HCT116 (cell line): ENCODE results near the gene UQCRH.
"Not testable (repeated sequence)": the region's sequence is repeated elsewhere in the genome, so short reads cannot be mapped to it uniquely, and the experiment has no call there.

Source experiments
- ATF3 ChIP-seq: IDR thresholded peaks from 2 replicates; pipeline ENCODE4 v1.6.1; 2012
- CEBPB ChIP-seq: IDR thresholded peaks from 2 replicates; pipeline ENCODE4 v1.6.1; 2012; ENCODE audit warnings: low read depth
- CTCF ChIP-seq, 3 experiments: fragments of 200-600 bp in 1 of 3; sonication (generic) in 1 of 3; IDR thresholded peaks in 2 of 3; conservative IDR thresholded peaks in 1 of 3; 2 replicates each; pipeline ENCODE4 v1.5.1; 2012 to 2017; ENCODE audit warnings: low read depth in 2 of 3, low read length in 2 of 3, antibody characterized with exemption in 1 of 3, borderline replicate concordance in 1 of 3, control low read depth in 1 of 3, mild to moderate bottlenecking in 1 of 3, mixed read lengths in 1 of 3, mixed run types in 1 of 3, moderate library complexity in 1 of 3; ENCODE audit not compliant: insufficient read depth in 1 of 3
- EZH2 ChIP-seq: fragments of 200-600 bp; sonication (generic); IDR thresholded peaks from 2 replicates; pipeline ENCODE4 v1.6.1; 2017; ENCODE audit warnings: antibody characterized with exemption, mixed run types
- EZH2phosphoT487 ChIP-seq: fragments of 200-600 bp; IDR thresholded peaks from 2 replicates; pipeline ENCODE4 v1.6.1; 2018; ENCODE audit warnings: antibody characterized with exemption, borderline replicate concordance
- JUND ChIP-seq: IDR thresholded peaks from 2 replicates; pipeline ENCODE4 v1.6.1; 2012
- MAX ChIP-seq: IDR thresholded peaks from 2 replicates; pipeline ENCODE4 v1.6.1; 2012
- POLR2A ChIP-seq: IDR thresholded peaks from 2 replicates; pipeline ENCODE4 v1.7.0; 2011; ENCODE audit warnings: borderline replicate concordance; ENCODE audit not compliant: insufficient read depth, insufficient read length; ENCODE audit errors: extremely low read depth
- POLR2AphosphoS5 ChIP-seq: IDR thresholded peaks from 2 replicates; pipeline ENCODE4 v1.6.1; 2011; ENCODE audit warnings: mild to moderate bottlenecking, low read depth, low read length, moderate library complexity
- RAD21 ChIP-seq: IDR thresholded peaks from 2 replicates; pipeline ENCODE4 v1.6.1; 2012; ENCODE audit warnings: low read depth, mild to moderate bottlenecking
- REST ChIP-seq: IDR thresholded peaks from 2 replicates; pipeline ENCODE4 v1.6.1; 2012; ENCODE audit warnings: low read depth
- TCF7L2 ChIP-seq: IDR thresholded peaks from 2 replicates; pipeline ENCODE4 v1.7.0; 2011; ENCODE audit warnings: borderline replicate concordance, inconsistent platforms; ENCODE audit not compliant: insufficient read depth, insufficient read length; ENCODE audit errors: extremely low read depth
- ZBTB33 ChIP-seq: IDR thresholded peaks from 2 replicates; pipeline ENCODE4 v1.6.1; 2011; ENCODE audit warnings: mild to moderate bottlenecking, low read length, moderate library complexity; ENCODE audit not compliant: insufficient replicate concordance; ENCODE audit errors: extremely low read depth
- ZNF274 ChIP-seq: fragments of 200-500 bp; sonication (Bioruptor generic); IDR thresholded peaks from 2 replicates; pipeline ENCODE4 v1.6.1; 2014; ENCODE audit warnings: mild to moderate bottlenecking, low read depth, low read length, inconsistent platforms

GRCh38 chr1:46331786-46332540 is 28.5 kb downstream of the UQCRH start:
- TF ChIP-seq TCF7L2; CTCF (IDR thresholded peaks at IDR 0.05 in 2 of 3, conservative IDR thresholded peaks at IDR 0.05 in 1 of 3; ENCODE audit: borderline replicate concordance in 1 of 3, insufficient read depth in 1 of 3, low read depth in 2 of 3, low read length in 2 of 3); EZH2; EZH2phosphoT487; ZBTB33; POLR2A; MAX; ZNF274; REST; ATF3; POLR2AphosphoS5; RAD21; JUND; CEBPB: not testable (repeated sequence)
